HG03064 (cell line): ENCODE measurements around the gene NDUFS2.
A peak's percentile ranks its signal among the peaks of the same experiment; 100 is the strongest.
"Not testable (repeated sequence)": the region's sequence is repeated elsewhere in the genome, so short reads cannot be mapped to it uniquely, and the experiment has no call there.

Source experiments
- ATAC-seq: cut with Tn5 transposase; IDR thresholded peaks from one replicate; pipeline ENCODE4 v1.9.1; 2021; ENCODE audit warnings: low read depth; ENCODE audit not compliant: unreplicated experiment

The NDUFS2 gene

GRCh38 chr1:161235957-161236775 lies 34.0 kb downstream of the NDUFS2 start:
- no peak for ATAC-seq

- no peak for ATAC-seq
Measured at GRCh38 chr1:161238039-161238473, 35.9 kb downstream of the NDUFS2 start, which contains the start of gene NR1I3. Gene NR1I3, minus strand, starts transcription at chr1:161238203. Its CDS starts 1,638 bp downstream, at chr1:161236565.

DNA sequence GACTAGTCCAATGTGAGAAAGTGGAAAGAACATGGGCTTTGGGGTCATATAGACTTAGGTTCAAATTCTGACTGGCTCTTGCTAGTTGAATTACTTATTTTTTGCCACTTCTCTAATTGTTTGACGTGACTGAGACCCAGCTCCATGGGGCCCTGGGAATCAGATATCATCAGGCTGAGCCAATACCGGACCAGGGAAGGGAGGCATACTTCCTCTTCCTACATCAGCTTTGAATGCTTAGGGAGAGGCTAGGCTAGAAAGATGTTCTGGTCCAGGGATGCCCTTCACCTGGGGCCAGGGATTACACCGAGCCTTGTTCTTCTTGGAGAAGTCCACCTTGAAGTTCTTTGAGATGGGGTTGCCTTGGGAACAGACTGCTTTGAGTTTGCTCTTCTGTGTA lies 39.5 kb downstream of the NDUFS2 start:
- no peak for ATAC-seq

DNA sequence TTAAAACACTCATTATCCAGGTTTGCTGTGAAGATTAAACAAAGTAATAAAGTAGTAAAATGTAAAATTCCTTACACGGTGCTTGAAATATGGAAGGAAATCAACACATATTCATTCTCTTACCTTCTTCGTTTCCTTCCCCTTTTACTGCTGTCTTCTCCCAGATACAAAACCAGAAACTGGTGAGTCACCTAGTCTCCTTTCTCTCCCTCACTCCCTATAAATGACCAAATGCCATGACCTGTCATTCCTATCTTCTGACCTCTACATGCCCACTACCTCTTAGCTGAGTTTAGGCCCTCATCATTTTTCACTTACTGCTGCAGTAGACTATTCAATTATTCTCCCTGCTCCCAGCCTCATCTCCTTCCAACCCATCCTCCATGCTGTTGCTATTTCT lies 40.1 kb downstream of the NDUFS2 start:
- no peak for ATAC-seq

- ATAC-seq, result no peak
Measured at GRCh38 chr1:161244888-161245287, 42.7 kb downstream of the NDUFS2 start.

- ATAC-seq, result not testable (repeated sequence)
Measured at GRCh38 chr1:161250100-161250499, 47.9 kb downstream of the NDUFS2 start.

DNA sequence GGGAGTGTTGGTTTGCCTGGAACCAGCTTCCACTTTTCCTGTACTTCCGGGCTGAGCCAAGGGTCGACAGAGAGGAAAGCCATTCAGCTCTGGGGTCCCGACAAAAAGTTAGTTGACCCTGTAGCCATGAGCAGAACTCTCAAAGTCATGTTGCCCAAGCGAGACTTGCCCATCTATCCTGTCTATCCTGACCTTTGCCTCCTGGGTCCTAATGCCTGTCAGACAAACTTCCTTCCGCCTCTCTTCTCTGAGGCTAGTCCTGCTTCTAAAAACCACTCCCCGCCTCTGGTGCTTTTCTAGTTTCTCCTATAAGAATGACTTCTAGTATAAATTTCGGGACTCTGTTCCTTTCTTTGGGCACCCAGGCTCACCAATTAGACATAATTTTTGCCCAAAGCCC lies 48.7 kb downstream of the NDUFS2 start:
- ATAC-seq, result no peak

GRCh38 chr1:161251579-161251978 lies 49.4 kb downstream of the NDUFS2 start:
- ATAC-seq, result no peak

- ATAC-seq, result not testable (repeated sequence)
Measured at GRCh38 chr1:161255302-161255701, 53.1 kb downstream of the NDUFS2 start.

DNA sequence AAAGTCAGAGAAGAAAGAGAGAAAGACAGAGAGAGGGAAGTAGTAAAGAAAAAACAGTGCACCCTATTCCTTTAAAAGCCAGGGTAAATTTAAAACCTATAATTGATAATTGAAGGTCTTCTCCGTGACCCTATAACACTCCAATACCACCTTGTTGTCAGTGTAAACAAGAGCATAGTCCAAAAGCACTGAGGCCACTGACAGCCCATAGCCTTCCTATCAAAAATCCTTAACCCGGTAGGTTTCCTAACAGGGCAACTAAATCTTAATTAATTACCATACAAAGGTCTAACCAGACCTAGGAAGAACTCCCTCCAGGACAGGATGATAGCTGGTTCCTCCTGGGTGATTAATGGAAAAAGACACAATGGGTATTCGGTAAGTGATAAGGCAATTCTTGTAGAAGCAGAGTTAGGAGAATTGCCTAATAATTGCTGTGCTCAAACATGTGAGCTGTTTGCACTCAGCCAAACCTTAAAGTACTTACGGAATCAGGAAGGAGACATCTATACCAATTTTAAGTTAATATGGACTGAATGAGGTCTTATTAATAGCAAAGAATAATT lies 53.9 kb downstream of the NDUFS2 start:
- not testable (repeated sequence) for ATAC-seq

- ATAC-seq, result not testable (repeated sequence)
Measured at GRCh38 chr1:161257109-161257508, 54.9 kb downstream of the NDUFS2 start.

GRCh38 chr1:161258439-161259344 lies 56.5 kb downstream of the NDUFS2 start, which contains the start of gene PCP4L1:
Gene PCP4L1, plus strand, starts transcription at chr1:161258745. Its CDS starts 230 bp downstream, at chr1:161258975.
- peak; percentile 85 for ATAC-seq

- ATAC-seq, result no peak
Measured at GRCh38 chr1:161259345-161259702, 57.2 kb downstream of the NDUFS2 start.

DNA sequence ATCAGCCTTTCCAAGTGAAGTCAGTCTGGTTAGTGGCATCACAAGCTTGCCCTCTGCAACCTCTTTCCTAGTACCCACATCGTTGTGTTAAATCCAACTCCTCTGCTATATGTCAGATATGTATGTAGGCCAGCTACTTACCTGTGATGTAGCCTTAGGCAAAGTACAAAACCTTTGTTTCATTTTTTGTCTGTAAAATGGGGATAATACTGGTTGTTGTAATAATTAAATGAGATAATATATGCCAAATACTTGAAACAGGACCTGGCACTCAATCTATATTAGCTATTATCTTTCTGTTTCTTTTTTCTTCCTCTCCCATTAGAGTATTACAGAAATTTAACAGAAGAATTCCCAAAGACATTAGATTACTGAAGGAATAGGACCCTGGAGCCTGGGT lies 57.6 kb downstream of the NDUFS2 start:
- no peak for ATAC-seq

DNA sequence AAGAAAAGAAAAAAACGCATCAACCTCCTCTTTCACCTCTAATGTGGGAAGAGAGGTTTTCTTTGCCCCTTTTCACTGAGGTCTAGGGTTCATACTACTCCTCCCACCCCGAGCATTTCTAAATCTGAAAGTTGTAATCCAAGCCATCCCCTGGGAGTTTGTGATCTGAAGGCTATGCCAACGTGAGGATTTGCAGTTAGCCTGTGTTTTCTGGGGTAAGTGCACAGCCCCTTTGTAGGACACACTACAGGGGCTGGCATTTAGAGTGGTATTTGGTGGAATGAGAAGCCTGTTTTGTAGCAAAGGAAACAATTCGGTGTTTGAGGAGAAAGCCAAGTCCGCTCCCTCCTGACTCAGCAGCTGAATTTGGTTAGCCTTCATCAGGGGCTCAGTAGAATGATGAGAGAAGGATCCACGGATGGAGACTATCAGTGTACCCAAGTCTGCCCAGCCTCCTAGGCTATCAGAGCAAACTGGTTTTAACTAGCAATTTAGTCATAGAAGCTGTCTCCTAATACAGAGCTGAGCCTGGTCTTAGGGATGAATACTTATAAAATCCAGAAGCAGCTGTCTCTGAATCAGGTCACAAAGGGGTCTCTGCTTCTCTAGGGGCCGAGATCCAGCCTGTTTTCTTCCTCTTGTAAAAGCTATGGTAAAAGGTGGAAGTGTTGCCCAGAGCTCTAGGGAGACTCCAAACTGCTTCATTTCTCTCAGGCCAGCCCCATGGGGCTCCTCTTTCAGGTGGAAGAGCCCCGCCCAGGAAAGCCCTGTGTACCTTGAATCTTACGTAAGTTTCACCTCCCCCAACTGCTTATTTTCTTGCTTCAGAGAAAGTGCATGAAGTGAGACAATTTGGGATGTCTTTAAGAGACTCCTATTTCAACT lies 58.5 kb downstream of the NDUFS2 start:
- no peak for ATAC-seq

GRCh38 chr1:161261261-161262235 lies 59.4 kb downstream of the NDUFS2 start:
- ATAC-seq, result no peak
